ENCODE measurements around the gene ANTXR2.

- no peak for TF ChIP-seq POLR2AphosphoS5 (IDR thresholded peaks at IDR 0.05; ENCODE audit: low read depth, low read length)
- TF ChIP-seq TAF1 (IDR thresholded peaks at IDR 0.05; ENCODE audit: borderline replicate concordance, low read depth, low read length): no peak
- TF ChIP-seq POLR2A (IDR thresholded peaks at IDR 0.05; ENCODE audit: low read depth, low read length): no peak
Measured at GRCh38 chr4:80099671-80100070, 26.6 kb upstream of the ANTXR2 start.

Data from GM12892 (cell line).